GM10248 (cell line): ENCODE results near the gene FRK.
"Not testable (repeated sequence)": the region's sequence is repeated elsewhere in the genome, so short reads cannot be mapped to it uniquely, and the experiment has no call there.

Source experiments
- CTCF ChIA-PET: fragments of 300-600 bp; sonication (Branson Sonifier 250); formaldehyde crosslinking; extraction: SDS; loops from one replicate; lab custom pipeline; 2021; ENCODE audit warnings: antibody characterized with exemption; lab: Yijun Ruan, JAX
- POLR2A ChIA-PET: fragments of 350-650 bp; sonication (Branson Sonifier 250); formaldehyde crosslinking; extraction: SDS; loops from one replicate; lab custom pipeline; 2020; ENCODE audit warnings: antibody characterized with exemption; lab: Yijun Ruan, JAX
- DNase-seq: peaks from one replicate; pipeline ENCODE4 v3.0.0; 2012; ENCODE audit errors: extremely low spot score
- TF ChIP-seq, protein P1 (sequence below): IDR thresholded peaks from 2 replicates; pipeline ENCODE4 v1.5.1; 2012; ENCODE audit warnings: mild to moderate bottlenecking, low read depth; ENCODE audit errors: extremely low read depth, missing control alignments, control extremely low read depth

Gene FRK

DNA sequence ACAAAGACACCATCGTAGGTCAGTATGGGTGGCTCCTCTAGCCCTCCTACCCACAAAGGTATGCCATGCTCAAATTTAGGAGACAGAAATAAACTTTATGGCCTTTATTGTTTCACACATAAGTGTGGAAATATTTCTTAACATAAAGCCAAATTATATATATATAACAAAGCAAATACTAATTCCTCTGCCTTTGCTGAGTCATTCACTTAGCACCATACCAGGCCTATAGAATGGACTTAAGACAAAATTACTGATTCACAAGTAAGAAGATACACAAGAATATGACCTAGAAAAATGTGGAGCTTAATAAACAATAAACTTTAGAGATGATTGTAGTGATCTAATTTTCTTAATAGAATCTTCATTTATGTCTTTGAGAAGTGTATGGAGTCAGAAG, 5.2 kb downstream of the FRK start:
- CTCF ChIA-PET = interaction anchor here (0.7 to 1.6 kb wide), 5 partner anchors 8 to 47 kb away, joined by 3 to 4 read pairs (median 3); no protein-coding TSS in a partner anchor
- no peak for DNase-seq
- TF ChIP-seq, protein P1, sequence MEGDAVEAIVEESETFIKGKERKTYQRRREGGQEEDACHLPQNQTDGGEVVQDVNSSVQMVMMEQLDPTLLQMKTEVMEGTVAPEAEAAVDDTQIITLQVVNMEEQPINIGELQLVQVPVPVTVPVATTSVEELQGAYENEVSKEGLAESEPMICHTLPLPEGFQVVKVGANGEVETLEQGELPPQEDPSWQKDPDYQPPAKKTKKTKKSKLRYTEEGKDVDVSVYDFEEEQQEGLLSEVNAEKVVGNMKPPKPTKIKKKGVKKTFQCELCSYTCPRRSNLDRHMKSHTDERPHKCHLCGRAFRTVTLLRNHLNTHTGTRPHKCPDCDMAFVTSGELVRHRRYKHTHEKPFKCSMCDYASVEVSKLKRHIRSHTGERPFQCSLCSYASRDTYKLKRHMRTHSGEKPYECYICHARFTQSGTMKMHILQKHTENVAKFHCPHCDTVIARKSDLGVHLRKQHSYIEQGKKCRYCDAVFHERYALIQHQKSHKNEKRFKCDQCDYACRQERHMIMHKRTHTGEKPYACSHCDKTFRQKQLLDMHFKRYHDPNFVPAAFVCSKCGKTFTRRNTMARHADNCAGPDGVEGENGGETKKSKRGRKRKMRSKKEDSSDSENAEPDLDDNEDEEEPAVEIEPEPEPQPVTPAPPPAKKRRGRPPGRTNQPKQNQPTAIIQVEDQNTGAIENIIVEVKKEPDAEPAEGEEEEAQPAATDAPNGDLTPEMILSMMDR = no peak
- POLR2A ChIA-PET = no interaction called here

DNA sequence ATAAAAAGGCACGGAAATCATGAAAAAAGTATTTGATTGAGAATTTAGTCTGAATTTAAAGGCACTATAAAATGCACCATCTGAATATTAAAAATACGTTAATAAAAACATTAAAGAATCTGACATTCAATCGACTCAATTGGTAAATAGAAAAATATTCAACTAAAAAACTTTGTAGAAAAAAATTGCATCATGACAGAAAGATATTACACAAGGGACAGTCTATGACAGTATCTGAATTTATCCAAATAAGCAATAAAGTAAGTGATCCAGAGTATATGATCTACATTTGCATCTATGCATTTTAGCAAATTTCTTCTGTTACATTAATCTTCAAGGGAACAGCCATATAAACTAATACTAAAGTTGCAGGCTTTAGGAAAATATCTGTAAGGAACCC, 9.4 kb downstream of the FRK start:
- TF ChIP-seq, protein P1 = no peak
- no peak for DNase-seq
- CTCF ChIA-PET = interaction anchor here (1.0 to 2.2 kb wide), 3 partner anchors 10 to 42 kb away, joined by 3 to 7 read pairs (median 3); partner anchors contain the start of gene FRK
- POLR2A ChIA-PET = no interaction called here

DNA sequence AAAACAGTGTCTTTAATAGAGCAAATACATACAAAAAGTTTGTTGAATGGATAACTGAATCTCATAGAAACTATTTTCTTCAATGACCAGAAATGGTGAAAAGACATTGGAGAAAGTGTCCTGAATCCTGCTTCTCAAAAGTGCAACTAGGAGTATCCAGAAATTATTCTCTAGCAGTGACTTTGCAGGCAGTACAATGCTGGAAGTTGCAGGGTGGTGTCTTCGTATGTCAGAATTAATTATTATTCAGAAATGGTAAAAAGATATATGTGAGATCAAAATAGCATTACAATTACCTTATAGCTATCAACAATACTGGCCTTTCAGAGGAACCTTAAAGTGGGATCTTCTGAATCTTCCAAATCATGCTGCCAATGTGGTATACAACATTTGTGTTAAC, 10.0 kb downstream of the FRK start:
- DNase-seq = no peak
- CTCF ChIA-PET = interaction anchor here (1.0 to 2.2 kb wide), 2 partner anchors 10 to 42 kb away, joined by 3 to 7 read pairs; partner anchors contain the start of gene FRK
- TF ChIP-seq, protein P1 = no peak
- POLR2A ChIA-PET = no interaction called here

DNA sequence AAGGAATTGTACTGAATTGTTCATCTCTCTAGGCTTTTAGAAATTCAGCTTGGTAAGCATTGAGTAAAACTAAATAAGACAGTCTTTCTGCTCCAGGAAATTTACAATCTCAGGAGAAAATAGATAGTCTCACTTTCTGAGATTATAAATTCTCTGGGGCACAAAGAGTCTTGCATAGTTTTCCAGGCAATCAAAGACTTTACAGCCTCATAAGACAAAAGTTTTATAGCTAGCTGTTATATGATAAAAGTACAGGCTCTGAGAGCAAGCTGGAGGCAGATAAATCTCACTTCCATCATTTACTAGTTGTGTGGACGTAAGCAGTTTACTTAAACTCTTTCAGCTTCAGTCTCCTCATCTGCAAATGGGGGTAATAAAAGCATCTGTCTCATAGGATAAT, 11.4 kb downstream of the FRK start:
- DNase-seq = no peak
- CTCF ChIA-PET = interaction anchor here (0.7 to 1.8 kb wide), 5 partner anchors 11 to 36 kb away, joined by 3 to 8 read pairs (median 4); partner anchors contain the start of gene FRK
- POLR2A ChIA-PET = no interaction called here
- TF ChIP-seq, protein P1 = no peak

DNA sequence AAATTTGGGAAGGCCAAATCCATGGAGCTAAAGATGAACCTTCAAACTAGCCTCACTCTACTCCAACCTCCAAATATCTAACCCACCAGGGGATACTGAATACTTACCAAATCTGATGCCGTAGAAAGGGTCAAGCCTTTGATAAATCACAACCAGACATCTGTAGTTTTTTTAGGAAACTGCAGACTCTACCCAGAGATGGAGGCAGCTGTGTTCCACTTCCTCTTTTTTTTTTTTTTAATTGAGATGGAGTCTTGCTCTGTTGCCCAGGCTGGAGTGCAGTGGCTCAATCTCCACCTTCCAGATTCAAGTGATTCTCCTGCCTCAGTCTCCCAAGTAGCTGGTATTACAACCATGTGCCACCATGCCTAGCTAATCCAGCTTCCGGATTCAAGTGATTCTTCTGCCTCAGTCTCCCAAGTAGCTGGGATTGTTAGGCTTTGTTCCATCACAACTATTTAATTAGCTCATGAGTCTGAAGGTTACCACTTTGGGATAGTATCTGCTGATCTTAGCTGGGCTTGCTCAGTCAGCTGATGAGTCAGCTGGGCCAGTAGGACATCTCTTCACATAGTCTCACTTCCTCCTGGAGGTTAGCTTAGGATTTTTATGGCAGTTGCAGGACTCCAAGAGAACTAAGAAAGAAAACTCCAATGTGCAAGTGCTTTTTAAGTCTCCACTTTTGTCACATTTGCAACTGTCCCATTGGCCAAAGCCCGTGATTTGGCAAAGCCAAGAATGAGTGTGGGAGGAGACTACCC, 13.3 kb downstream of the FRK start:
- ChIA-PET CTCF (interaction anchor here (0.7 to 1.1 kb wide), 7 partner anchors 9 to 49 kb away, joined by 3 to 7 read pairs (median 3); partner anchors contain the start of gene FRK), POLR2A (no interaction called here)
- DNase-seq = no peak

DNA sequence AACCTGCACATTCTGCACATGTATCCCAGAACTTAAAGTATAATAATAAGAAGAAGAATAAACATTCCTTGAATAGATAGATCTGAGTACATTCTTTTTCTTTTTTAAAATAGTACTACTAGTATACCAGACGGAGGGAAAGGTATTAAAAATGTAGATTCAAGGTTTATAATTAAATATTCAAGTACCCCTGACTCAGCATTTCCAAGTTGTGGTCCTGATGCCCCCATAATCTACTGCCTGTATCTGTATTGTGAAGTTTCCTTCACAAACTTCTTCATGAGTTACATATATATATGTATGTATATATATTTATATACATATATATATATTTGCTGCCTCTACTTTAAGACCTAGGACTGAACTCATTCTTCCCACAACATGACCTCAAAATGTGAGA, 14.0 kb downstream of the FRK start:
- no peak for DNase-seq
- POLR2A ChIA-PET = no interaction called here
- CTCF ChIA-PET = interaction anchor here (1.1 kb wide), 1 partner anchor 22 kb away, joined by 7 read pairs; no protein-coding TSS in a partner anchor
- TF ChIP-seq, protein P1 = no peak

More for the DNA sequence above, 13.3 kb downstream of the FRK start:
- TF ChIP-seq, protein P1 = no peak

DNA sequence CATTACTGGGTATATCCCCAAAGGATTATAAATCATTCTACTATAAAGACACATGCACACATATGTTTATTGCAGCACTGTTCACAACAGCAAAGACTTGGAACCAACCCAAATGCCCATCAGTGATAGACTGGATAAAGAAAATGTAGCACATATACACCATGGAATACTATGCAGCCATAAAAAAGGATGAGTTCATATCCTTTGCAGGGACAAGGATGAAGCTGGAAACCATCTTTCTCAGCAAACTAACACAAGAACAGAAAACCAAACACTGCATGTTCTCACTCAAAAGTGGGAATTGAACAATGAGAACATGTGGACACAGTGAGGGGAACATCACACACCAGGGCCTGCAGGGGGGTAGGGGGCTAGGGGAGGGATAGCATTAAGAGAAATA, 14.4 kb downstream of the FRK start:
- CTCF ChIA-PET, DNase-seq, POLR2A ChIA-PET: not testable (repeated sequence)
